Keratinocyte (primary cell): ENCODE results near the gene ATE1. TPM values are rescaled to one million over a fixed set of nuclear protein-coding genes. Genes with fewer than 3 reads are reported as not detected.
A peak's percentile ranks its signal among the peaks of the same experiment; 100 is the strongest.
"Not testable (repeated sequence)": the region's sequence is repeated elsewhere in the genome, so short reads cannot be mapped to it uniquely, and the experiment has no call there.

Experiments
- DNase-seq: peaks from one replicate; pipeline ENCODE4 v3.0.0-alpha.2; 2011; ENCODE audit warnings: low read depth, missing footprints, low spot score
- FAIRE-seq: peaks from 2 replicates; lab custom pipeline; 2011; peaks lifted over from hg19 to GRCh38; lab: Jason Lieb, UNC
- H2AFZ ChIP-seq: 2 replicates; pipeline ENCODE4 v1.6.0; 2012; ENCODE audit warnings: low read length, control low read depth, inconsistent platforms; ENCODE audit not compliant: control insufficient read depth
- H3K27ac ChIP-seq: 2 replicates; pipeline ENCODE4 v1.5.1; 2011; ENCODE audit warnings: low read length; ENCODE audit not compliant: control insufficient read depth, insufficient read depth
- H3K27me3 ChIP-seq: 3 replicates; pipeline ENCODE4 v1.6.0; 2011; ENCODE audit warnings: low read length; ENCODE audit not compliant: control insufficient read depth, insufficient read depth; ENCODE audit errors: extremely low read depth
- H3K36me3 ChIP-seq, 2 experiments: 2 replicates in 1 of 2; 3 replicates in 1 of 2; pipeline ENCODE4 v1.5.1; 2011; ENCODE audit warnings: low read length in 2 of 2, mild to moderate bottlenecking in 1 of 2; ENCODE audit not compliant: control insufficient read depth in 2 of 2, insufficient read depth in 2 of 2; ENCODE audit errors: extremely low read depth in 1 of 2
- H3K4me1 ChIP-seq: 3 replicates; pipeline ENCODE4 v1.5.1; 2011; ENCODE audit warnings: low read length; ENCODE audit not compliant: control insufficient read depth, insufficient read depth; ENCODE audit errors: extremely low read depth
- H3K4me2 ChIP-seq: 3 replicates; pipeline ENCODE4 v1.6.0; 2011; ENCODE audit warnings: low read depth, low read length; ENCODE audit not compliant: control insufficient read depth, insufficient read depth; ENCODE audit errors: extremely low read depth
- H3K4me3 ChIP-seq, 3 experiments: fragments of 200-600 bp in 1 of 3; sonication (generic) in 1 of 3; 2 replicates in 2 of 3; 3 replicates in 1 of 3; pipeline ENCODE4 v1.5.1; 2011 to 2016; ENCODE audit warnings: low read length in 3 of 3, mild to moderate bottlenecking in 3 of 3, control low read depth in 2 of 3, inconsistent platforms in 1 of 3, low read depth in 1 of 3, mixed read lengths in 1 of 3, mixed run types in 1 of 3, moderate library complexity in 1 of 3; ENCODE audit not compliant: control insufficient read depth in 2 of 3, insufficient read depth in 2 of 3; ENCODE audit errors: extremely low read depth in 1 of 3
- H3K79me2 ChIP-seq: 2 replicates; pipeline ENCODE4 v1.6.0; 2012; ENCODE audit warnings: low read length; ENCODE audit not compliant: control insufficient read depth, insufficient read depth
- H3K9ac ChIP-seq: 3 replicates; pipeline ENCODE4 v1.6.0; 2011; ENCODE audit warnings: low read length; ENCODE audit not compliant: control insufficient read depth, insufficient read depth; ENCODE audit errors: extremely low read depth
- H3K9me1 ChIP-seq: 3 replicates; pipeline ENCODE4 v1.6.0; 2011; ENCODE audit warnings: low read length; ENCODE audit not compliant: control insufficient read depth, insufficient read depth; ENCODE audit errors: extremely low read depth
- H3K9me3 ChIP-seq: 2 replicates; pipeline ENCODE4 v1.5.1; 2012; ENCODE audit warnings: low read depth, low read length; ENCODE audit not compliant: control insufficient read depth
- H4K20me1 ChIP-seq: 3 replicates; pipeline ENCODE4 v1.6.0; 2011; ENCODE audit warnings: low read length; ENCODE audit not compliant: control insufficient read depth, insufficient read depth; ENCODE audit errors: extremely low read depth
- CTCF ChIP-seq, 3 experiments: IDR thresholded peaks in 1 of 3; conservative IDR thresholded peaks in 1 of 3; optimal IDR thresholded peaks in 1 of 3; 2 replicates in 2 of 3; 3 replicates in 1 of 3; pipeline versions ENCODE3 to v1.5.1; 2011; ENCODE audit warnings: low read length in 3 of 3, mild to moderate bottlenecking in 3 of 3, moderate library complexity in 2 of 3, control low read depth in 1 of 3, inconsistent platforms in 1 of 3; ENCODE audit not compliant: insufficient read depth in 2 of 3; ENCODE audit errors: extremely low read depth in 1 of 3
- EZH2 ChIP-seq: IDR thresholded peaks from one replicate; pipeline ENCODE4 v1.6.1; 2012; ENCODE audit warnings: inconsistent platforms, mild to moderate bottlenecking, low read length, moderate library complexity
- dilution Hi-C: fragments of 300-500 bp; cut with MboI; formaldehyde crosslinking; loops from one replicate; pipeline ENCODE4 v1.7.0; 2020; ENCODE audit warnings: low sequenced_read_pairs; ENCODE audit not compliant: extremely low pct_ligation_motif_present
- polyA plus RNA-seq, 5 experiments: library from polyadenylated mRNA; depleted of rRNA in 3 of 5; stranded (reverse) in 3 of 5; stranded (forward) in 1 of 5; unstranded in 1 of 5; fragments of >200 nt; gene quantifications; 1 replicate in 1 of 5; 2 replicates in 3 of 5; 3 replicates in 1 of 5; pipeline versions ENCODE4 v1.2.1 to v1.2.3, GENCODE V29; 2011 to 2012; ENCODE audit warnings: missing spikeins in 2 of 5, low read depth in 1 of 5, low replicate concordance in 1 of 5

ATE1 gene
- polyA plus RNA-seq, 1 donor (not counting 4 experiments of a cell fraction or from before 2014, with no cell fraction given): 14.9 TPM

DNA sequence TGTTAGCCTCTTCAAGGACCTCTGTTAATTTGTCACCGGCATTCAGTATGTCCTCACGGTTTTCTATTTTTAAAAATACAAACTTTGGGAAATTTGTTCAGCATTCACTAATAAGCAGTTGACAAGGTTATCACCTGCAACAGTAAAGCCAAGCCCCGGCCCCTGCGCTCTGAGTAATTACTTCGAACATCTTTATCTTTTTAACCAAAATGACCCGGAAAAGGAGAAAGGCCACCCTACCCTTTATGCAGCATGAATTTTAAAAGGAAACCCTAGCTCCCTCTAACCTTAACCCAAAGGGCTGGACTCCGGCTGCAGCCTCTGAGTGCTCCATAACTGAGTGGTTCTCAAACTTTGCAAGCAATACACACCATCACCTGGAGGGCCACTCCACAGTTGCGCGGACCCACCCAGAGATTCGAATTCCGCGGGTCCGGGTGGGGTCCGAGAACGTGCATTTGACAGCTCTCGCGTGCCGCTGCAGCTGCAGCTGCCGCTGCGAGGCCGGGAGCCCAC is 46.2 kb upstream of the ATE1 start:
- no peaks in the 10 kb centered on the region for H3K9me1 ChIP-seq
- FAIRE-seq: no peak
- peak overlapping the region; percentile 74 for H3K27ac ChIP-seq

GRCh38 chr10:121969086-121969485 is 41.3 kb upstream of the ATE1 start:
- H3K9me1 ChIP-seq, H3K27ac ChIP-seq, H3K9me3 ChIP-seq, H3K4me3 ChIP-seq, FAIRE-seq, dilution Hi-C loops, H2AFZ ChIP-seq, H3K79me2 ChIP-seq, H3K9ac ChIP-seq, H3K27me3 ChIP-seq, DNase-seq, H4K20me1 ChIP-seq, H3K4me2 ChIP-seq, H3K4me1 ChIP-seq: not testable (repeated sequence)
- peaks cover 3 to 21% of the 10 kb centered on the region in 2 experiments for H3K36me3 ChIP-seq

More for the DNA sequence above, 46.2 kb upstream of the ATE1 start:
- H3K9me3 ChIP-seq: no peaks in the 10 kb centered on the region
- H2AFZ ChIP-seq: peak overlapping the region; percentile 82
- no peaks in the 10 kb centered on the region for H3K27me3 ChIP-seq
- peaks cover 11% of the 10 kb centered on the region for H3K79me2 ChIP-seq
- peaks cover 0 to 11% of the 10 kb centered on the region in 2 experiments for H3K36me3 ChIP-seq
- peak overlapping the region; percentile 86 for H3K4me2 ChIP-seq
- peak overlapping the region; percentile 85 for H3K9ac ChIP-seq
- peaks cover 10% of the 10 kb centered on the region for H3K4me1 ChIP-seq
- TF ChIP-seq CTCF (optimal IDR thresholded peaks at IDR 0.05 in 1 of 3, IDR thresholded peaks at IDR 0.05 in 1 of 3, conservative IDR thresholded peaks at IDR 0.05 in 1 of 3; ENCODE audit: extremely low read depth in 1 of 3, insufficient read depth in 2 of 3, low read length in 3 of 3) (no peak), EZH2 (no peak)
- DNase-seq: no peak
- H3K4me3 ChIP-seq: peak overlapping the region; percentile 57 to 90 (median 74)
- dilution Hi-C loops: no loop called here
- no peaks in the 10 kb centered on the region for H4K20me1 ChIP-seq

GRCh38 chr10:121965996-121966395 is 38.2 kb upstream of the ATE1 start:
- H2AFZ ChIP-seq: no peak overlapping the region
- no peaks in the 10 kb centered on the region for H4K20me1 ChIP-seq
- dilution Hi-C loops: no loop called here
- peaks cover 3 to 15% of the 10 kb centered on the region in 2 experiments for H3K36me3 ChIP-seq
- H3K27me3 ChIP-seq: no peaks in the 10 kb centered on the region
- H3K4me2 ChIP-seq: no peak overlapping the region
- FAIRE-seq: no peak
- H3K27ac ChIP-seq: no peak overlapping the region
- no peak overlapping the region for H3K4me3 ChIP-seq
- no peak overlapping the region for H3K9ac ChIP-seq
- H3K4me1 ChIP-seq: no peaks in the 10 kb centered on the region
- H3K9me3 ChIP-seq: no peaks in the 10 kb centered on the region
- no peaks in the 10 kb centered on the region for H3K79me2 ChIP-seq
- H3K9me1 ChIP-seq: no peaks in the 10 kb centered on the region
- no peak for DNase-seq
- no peak for TF ChIP-seq CTCF (optimal IDR thresholded peaks at IDR 0.05 in 1 of 3, IDR thresholded peaks at IDR 0.05 in 1 of 3, conservative IDR thresholded peaks at IDR 0.05 in 1 of 3; ENCODE audit: extremely low read depth in 1 of 3, insufficient read depth in 2 of 3, low read length in 3 of 3)
- TF ChIP-seq EZH2: no peak
